Nephron (organoid): Measurements from ENCODE around the gene BHLHA15.

ENCODE experiments used
- H3K27ac Mint-ChIP-seq, 3 experiments: 2 replicates each; pipeline ENCODE4 v1.8.0; 2020; ENCODE audit warnings: mixed read lengths in 3 of 3, mild to moderate bottlenecking in 2 of 3, moderate library complexity in 1 of 3
- H3K27me3 Mint-ChIP-seq: 2 replicates; pipeline ENCODE4 v1.8.0; 2021; ENCODE audit warnings: low read depth, mild to moderate bottlenecking, moderate library complexity, mixed read lengths
- H3K36me3 Mint-ChIP-seq: 2 replicates; pipeline ENCODE4 v1.8.0; 2020; ENCODE audit warnings: low read depth, mixed read lengths
- H3K4me1 Mint-ChIP-seq: 2 replicates; pipeline ENCODE4 v1.8.0; 2020; ENCODE audit warnings: mixed read lengths
- H3K4me3 Mint-ChIP-seq, 3 experiments: 2 replicates each; pipeline ENCODE4 v1.8.0; 2020; ENCODE audit warnings: mild to moderate bottlenecking in 3 of 3, mixed read lengths in 3 of 3, moderate library complexity in 2 of 3
- H3K9me3 Mint-ChIP-seq: 2 replicates; pipeline ENCODE4 v1.8.0; 2020; ENCODE audit warnings: mixed read lengths
- TF ChIP-seq, protein P1 (sequence below), 3 experiments: fragments of 200-600 bp; sonication (generic); IDR thresholded peaks; one replicate each; pipeline ENCODE4 v1.5.0; 2021; ENCODE audit warnings: antibody characterized with exemption in 3 of 3; ENCODE audit not compliant: unreplicated experiment in 3 of 3

Gene BHLHA15

DNA sequence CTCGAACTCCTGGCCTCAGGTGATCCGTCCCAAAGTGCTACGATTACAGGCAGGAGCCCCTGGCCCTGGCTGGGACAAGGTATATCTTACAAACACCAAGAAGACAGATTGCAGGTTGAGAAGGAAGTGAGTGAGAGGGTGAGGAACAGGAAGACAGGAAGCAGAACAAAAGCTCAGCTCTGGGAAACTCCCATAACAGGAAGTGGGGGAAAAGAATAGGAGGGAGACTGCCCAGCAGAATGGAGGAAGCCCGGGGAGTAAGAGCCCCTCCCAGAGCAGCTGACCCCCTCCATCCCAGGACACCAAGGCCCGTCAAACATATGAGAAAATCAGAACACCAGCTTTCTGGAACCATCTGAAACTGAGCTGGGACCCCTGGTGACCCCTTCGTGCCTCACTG is 37.9 kb downstream of the BHLHA15 start:
- no peaks in the 10 kb centered on the region for H3K27me3 Mint-ChIP-seq
- peaks cover 27% of the 10 kb centered on the region for H3K4me1 Mint-ChIP-seq
- peak overlapping the region; percentile 48 to 76 (median 71) for H3K4me3 Mint-ChIP-seq
- H3K36me3 Mint-ChIP-seq: no peaks in the 10 kb centered on the region
- TF ChIP-seq, protein P1, sequence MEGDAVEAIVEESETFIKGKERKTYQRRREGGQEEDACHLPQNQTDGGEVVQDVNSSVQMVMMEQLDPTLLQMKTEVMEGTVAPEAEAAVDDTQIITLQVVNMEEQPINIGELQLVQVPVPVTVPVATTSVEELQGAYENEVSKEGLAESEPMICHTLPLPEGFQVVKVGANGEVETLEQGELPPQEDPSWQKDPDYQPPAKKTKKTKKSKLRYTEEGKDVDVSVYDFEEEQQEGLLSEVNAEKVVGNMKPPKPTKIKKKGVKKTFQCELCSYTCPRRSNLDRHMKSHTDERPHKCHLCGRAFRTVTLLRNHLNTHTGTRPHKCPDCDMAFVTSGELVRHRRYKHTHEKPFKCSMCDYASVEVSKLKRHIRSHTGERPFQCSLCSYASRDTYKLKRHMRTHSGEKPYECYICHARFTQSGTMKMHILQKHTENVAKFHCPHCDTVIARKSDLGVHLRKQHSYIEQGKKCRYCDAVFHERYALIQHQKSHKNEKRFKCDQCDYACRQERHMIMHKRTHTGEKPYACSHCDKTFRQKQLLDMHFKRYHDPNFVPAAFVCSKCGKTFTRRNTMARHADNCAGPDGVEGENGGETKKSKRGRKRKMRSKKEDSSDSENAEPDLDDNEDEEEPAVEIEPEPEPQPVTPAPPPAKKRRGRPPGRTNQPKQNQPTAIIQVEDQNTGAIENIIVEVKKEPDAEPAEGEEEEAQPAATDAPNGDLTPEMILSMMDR (IDR thresholded peaks at IDR 0.05; ENCODE audit: unreplicated experiment in 3 of 3): no peak
- no peaks in the 10 kb centered on the region for H3K9me3 Mint-ChIP-seq
- H3K27ac Mint-ChIP-seq: no peak overlapping the region

DNA sequence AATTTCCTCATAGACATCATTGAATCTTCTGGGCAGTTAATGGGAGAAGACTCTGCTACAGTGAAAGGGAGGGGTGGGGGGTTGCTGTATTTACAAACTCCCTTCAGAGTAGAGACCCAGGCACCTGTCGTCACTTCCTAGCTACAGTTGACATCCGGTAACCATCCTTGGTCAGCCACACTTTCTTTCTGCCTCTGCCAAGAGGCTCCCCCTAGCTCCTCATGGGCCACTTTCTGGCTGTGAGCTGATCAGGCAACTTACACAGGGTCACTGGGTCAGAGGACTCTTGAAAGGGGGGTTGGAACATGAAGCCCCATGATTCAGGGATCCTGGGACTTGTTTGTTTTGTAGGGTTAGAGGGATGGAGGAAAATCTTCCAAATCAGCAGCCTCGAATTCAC is 39.5 kb downstream of the BHLHA15 start:
- Mint-ChIP-seq H3K27me3 (no peaks in the 10 kb centered on the region), H3K4me3 (peak overlapping the region; percentile 95 to 97 (median 96)), H3K36me3 (peaks cover 5% of the 10 kb centered on the region), H3K9me3 (no peaks in the 10 kb centered on the region), H3K27ac (peak overlapping the region; percentile 38 to 80 (median 55)), H3K4me1 (peaks cover 27% of the 10 kb centered on the region)
- TF ChIP-seq, protein P1 (IDR thresholded peaks at IDR 0.05; ENCODE audit: unreplicated experiment in 3 of 3): no peak

DNA sequence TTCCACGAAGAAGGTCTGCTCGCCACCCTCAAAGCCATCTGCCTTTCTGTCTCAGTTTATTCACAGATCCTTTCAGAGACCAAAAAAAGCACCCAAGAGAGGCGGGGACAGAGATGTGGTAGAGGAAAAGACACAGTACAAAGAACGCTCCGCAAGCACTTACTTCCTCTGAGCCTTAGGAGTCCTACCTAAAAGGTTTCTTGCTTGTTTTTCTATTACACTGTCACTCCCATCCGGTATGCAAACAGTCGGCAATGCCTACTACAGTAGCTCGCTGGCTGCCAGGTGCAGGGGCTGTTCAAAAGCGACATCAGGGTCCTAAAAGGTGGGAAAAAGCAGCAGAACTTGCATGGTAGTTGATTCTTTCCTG is 40.0 kb downstream of the BHLHA15 start:
- Mint-ChIP-seq H3K27ac (peak overlapping the region; percentile 38 to 80 (median 49)), H3K36me3 (peaks cover 5% of the 10 kb centered on the region)

DNA sequence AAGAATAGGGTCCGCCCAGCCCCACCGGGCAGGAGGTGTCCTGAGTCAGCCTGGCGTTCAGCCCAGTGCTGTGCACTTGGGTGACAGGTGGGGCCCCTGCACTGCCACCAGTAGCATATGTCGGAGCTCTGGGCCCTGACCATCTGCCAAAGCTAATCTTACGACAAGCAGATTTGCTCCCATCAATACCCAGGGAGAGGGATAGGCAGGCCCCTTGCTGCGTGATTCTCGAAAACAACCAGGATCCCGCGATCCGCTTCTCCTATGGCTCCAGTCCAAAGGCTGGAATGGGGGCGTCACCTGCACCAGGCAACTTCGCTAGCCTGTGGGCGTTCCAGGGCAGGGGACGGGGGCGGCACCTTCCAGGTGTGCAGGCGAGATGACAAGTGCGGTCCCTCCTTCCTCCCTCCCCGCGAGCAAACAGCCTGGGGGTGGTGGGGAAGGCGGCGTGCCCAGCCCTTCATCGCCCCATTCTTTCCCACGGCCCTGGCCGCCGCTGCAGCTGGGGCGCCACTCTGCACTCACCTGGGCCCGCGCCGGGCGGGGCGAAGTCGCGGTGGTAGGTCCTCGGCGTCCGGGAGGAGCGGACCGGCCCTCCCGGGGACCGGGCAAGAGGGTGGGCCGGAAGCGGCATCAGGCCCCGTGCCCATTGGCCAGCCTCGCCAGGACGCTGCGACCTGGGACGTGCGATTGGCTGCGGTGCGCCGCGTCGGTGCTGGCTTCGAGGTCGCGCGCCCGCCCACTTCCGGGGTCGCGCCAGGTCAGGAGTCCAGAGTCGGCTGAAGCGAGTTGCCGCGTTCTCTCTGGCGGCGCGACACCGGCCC is 40.6 kb downstream of the BHLHA15 start, which contains the start of gene TECPR1:
TSS of gene TECPR1 (minus strand) at position 632 of the 824 bp plus-strand sequence. CDS start 6,086 bp downstream, outside the sequence.
- Mint-ChIP-seq H3K9me3 (no peaks in the 10 kb centered on the region), H3K27me3 (no peaks in the 10 kb centered on the region), H3K27ac (peak within 1 kb of the TSS; percentile 38 to 80 (median 49)), H3K4me1 (peaks cover 27% of the 10 kb centered on the region), H3K4me3 (peak within 1 kb of the TSS; percentile 95 to 97 (median 96)), H3K36me3 (peaks cover 6% of the 10 kb centered on the region)
- TF ChIP-seq, protein P1 (IDR thresholded peaks at IDR 0.05; ENCODE audit: unreplicated experiment in 3 of 3): no peak

More for the DNA sequence above, 40.0 kb downstream of the BHLHA15 start:
- Mint-ChIP-seq H3K9me3 (no peaks in the 10 kb centered on the region), H3K4me1 (peaks cover 27% of the 10 kb centered on the region), H3K27me3 (no peaks in the 10 kb centered on the region), H3K4me3 (peak overlapping the region; percentile 95 to 97 (median 96))
- TF ChIP-seq, protein P1 (IDR thresholded peaks at IDR 0.05; ENCODE audit: unreplicated experiment in 3 of 3): no peak

DNA sequence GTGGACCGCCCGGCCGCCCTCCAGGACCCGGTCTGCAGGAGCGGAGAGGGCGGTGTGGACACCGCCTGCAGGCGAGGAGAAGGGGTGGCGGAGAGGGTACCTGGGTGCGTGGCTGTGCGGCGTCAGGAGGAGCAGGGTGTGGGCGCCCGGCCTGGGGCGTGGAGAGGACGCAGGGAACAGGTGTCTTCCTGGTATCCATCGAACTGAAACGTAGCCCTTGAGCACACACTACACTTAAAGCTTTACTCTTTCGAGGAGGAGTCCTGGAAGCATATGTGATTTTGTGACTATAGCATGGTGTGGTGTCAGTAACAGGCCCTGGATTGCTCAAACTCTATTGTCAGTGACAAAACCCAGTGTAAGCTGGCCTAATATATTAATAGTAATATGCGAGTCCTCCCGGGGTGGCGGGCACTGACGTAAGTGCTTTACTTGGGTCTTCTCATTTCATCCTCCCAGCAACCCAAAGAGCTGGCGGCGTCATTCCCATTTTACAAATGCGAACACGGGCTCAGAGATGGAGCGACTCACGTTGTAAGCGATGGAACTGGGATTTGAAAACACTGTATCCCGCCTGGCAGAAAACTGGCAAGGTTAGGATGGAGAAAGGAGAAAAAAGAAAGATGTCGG is 41.3 kb downstream of the BHLHA15 start:
- Mint-ChIP-seq H3K9me3 (no peaks in the 10 kb centered on the region), H3K4me1 (peaks cover 27% of the 10 kb centered on the region), H3K27me3 (no peaks in the 10 kb centered on the region), H3K4me3 (peak overlapping the region; percentile 95 to 97 (median 96)), H3K27ac (peak overlapping the region in 2 of 3 experiments; percentile 35 to 63), H3K36me3 (peaks cover 10% of the 10 kb centered on the region)
- TF ChIP-seq, protein P1 (IDR thresholded peaks at IDR 0.05; ENCODE audit: unreplicated experiment in 3 of 3): no peak
